Left renal cortex interstitium (tissue), 4 donors: Measurements from ENCODE around the gene TULP4. TPM values are rescaled to one million over a fixed set of nuclear protein-coding genes. Genes with fewer than 3 reads are reported as not detected.
A peak's percentile ranks its signal among the peaks of the same experiment; 100 is the strongest.
"Not testable (repeated sequence)": the region's sequence is repeated elsewhere in the genome, so short reads cannot be mapped to it uniquely, and the experiment has no call there.

Experiments used
- DNase-seq, 4 donors: peaks; one replicate each; pipeline ENCODE4 v3.0.0-alpha.2; 2013; ENCODE audit warnings: low read depth in 4 of 4, low spot score in 2 of 4, missing footprints in 1 of 4
- polyA plus RNA-seq, 4 donors: library from polyadenylated mRNA; unstranded; fragments of 120-200 nt; gene quantifications; one replicate each; pipeline ENCODE4 v1.2.1, GENCODE V29; 2013; ENCODE audit not compliant: insufficient read length in 4 of 4

The TULP4 gene
- polyA plus RNA-seq, 4 donors, result 15.5 to 24.5 (median 20.7) TPM

GRCh38 chr6:158519300-158519699, 207.0 kb downstream of the TULP4 start:
- no peak for DNase-seq

GRCh38 chr6:158519761-158520160, 207.5 kb downstream of the TULP4 start:
- DNase-seq, result no peak

GRCh38 chr6:158520975-158521374, 208.7 kb downstream of the TULP4 start:
- DNase-seq, result not testable (repeated sequence)

GRCh38 chr6:158521759-158522158, 209.5 kb downstream of the TULP4 start:
- DNase-seq, result no peak

- DNase-seq, result no peak
These were observed 210.4 kb downstream of the TULP4 start for GRCh38 chr6:158522616-158523015.

GRCh38 chr6:158524311-158524710, 212.0 kb downstream of the TULP4 start:
- no peak for DNase-seq

- DNase-seq, result not testable (repeated sequence)
These were observed 215.6 kb downstream of the TULP4 start for GRCh38 chr6:158527858-158528257.

GRCh38 chr6:158528826-158529225, 216.6 kb downstream of the TULP4 start:
- DNase-seq, result no peak

- DNase-seq, result no peak
These were observed 217.4 kb downstream of the TULP4 start for GRCh38 chr6:158529629-158530028.

- DNase-seq, result no peak
These were observed 219.3 kb downstream of the TULP4 start for GRCh38 chr6:158531566-158531965.

- no peak for DNase-seq
These were observed 219.7 kb downstream of the TULP4 start for GRCh38 chr6:158531970-158532369.

- DNase-seq, result peak in 2 of 4 donors; percentile 73 to 79
These were observed 224.0 kb downstream of the TULP4 start for GRCh38 chr6:158536084-158536890.

- no peak for DNase-seq
These were observed 224.9 kb downstream of the TULP4 start for GRCh38 chr6:158536891-158537798.

GRCh38 chr6:158538741-158539140, 226.5 kb downstream of the TULP4 start:
- DNase-seq, result no peak

GRCh38 chr6:158539413-158539812, 227.1 kb downstream of the TULP4 start:
- DNase-seq, result no peak

GRCh38 chr6:158539881-158540280, 227.6 kb downstream of the TULP4 start:
- DNase-seq, result no peak

GRCh38 chr6:158543606-158544185, 231.4 kb downstream of the TULP4 start:
- no peak for DNase-seq

- no peak for DNase-seq
These were observed 232.2 kb downstream of the TULP4 start for GRCh38 chr6:158544428-158544827.

GRCh38 chr6:158545043-158545966, 233.0 kb downstream of the TULP4 start:
- DNase-seq, result no peak
